H9 (cell line): ENCODE data around the gene AFDN. TPM values are rescaled to one million over a fixed set of nuclear protein-coding genes. Genes with fewer than 3 reads are reported as not detected.

Experiments used
- DNase-seq: peaks from one replicate; pipeline ENCODE4 v3.0.0-alpha.2; 2017
- H2AFZ ChIP-seq: one replicate; pipeline ENCODE4 v1.6.1; 2013; ENCODE audit warnings: mild to moderate bottlenecking, low read length, control low read depth, moderate library complexity
- H2AK5ac ChIP-seq: 2 replicates; pipeline ENCODE4 v1.6.1; 2013; ENCODE audit warnings: low read length, control low read depth, mixed read lengths; ENCODE audit not compliant: insufficient read length
- H2BK120ac ChIP-seq: one replicate; pipeline ENCODE4 v1.6.1; 2013; ENCODE audit warnings: low read depth, mild to moderate bottlenecking, low read length, control low read depth, inconsistent platforms; ENCODE audit not compliant: poor library complexity, severe bottlenecking
- H2BK12ac ChIP-seq: 2 replicates; pipeline ENCODE4 v1.6.1; 2013; ENCODE audit warnings: low read length, control low read depth, mixed read lengths, low read depth; ENCODE audit not compliant: insufficient read length
- H2BK15ac ChIP-seq: 2 replicates; pipeline ENCODE4 v1.6.1; 2013; ENCODE audit warnings: low read depth, low read length, control low read depth
- H2BK20ac ChIP-seq: one replicate; pipeline ENCODE4 v1.6.1; 2013; ENCODE audit warnings: low read depth, mild to moderate bottlenecking, low read length, control low read depth, inconsistent platforms; ENCODE audit not compliant: poor library complexity, severe bottlenecking
- H2BK5ac ChIP-seq: 2 replicates; pipeline ENCODE4 v1.6.1; 2013; ENCODE audit warnings: low read length, control low read depth, mixed read lengths; ENCODE audit not compliant: insufficient read length
- H3K14ac ChIP-seq: 2 replicates; pipeline ENCODE4 v1.6.1; 2013; ENCODE audit warnings: low read length, control low read depth; ENCODE audit not compliant: insufficient read depth
- H3K18ac ChIP-seq: 2 replicates; pipeline ENCODE4 v1.6.1; 2013; ENCODE audit warnings: low read depth, mild to moderate bottlenecking, mixed read lengths, low read length, control low read depth; ENCODE audit not compliant: insufficient read length
- H3K23ac ChIP-seq: 2 replicates; pipeline ENCODE4 v1.6.1; 2013; ENCODE audit warnings: low read length, control low read depth, mixed read lengths, low read depth; ENCODE audit not compliant: insufficient read length
- H3K23me2 ChIP-seq: 2 replicates; pipeline ENCODE4 v1.6.1; 2013; ENCODE audit warnings: low read depth, mild to moderate bottlenecking, mixed read lengths, low read length, control low read depth; ENCODE audit not compliant: insufficient read length, poor library complexity, severe bottlenecking
- H3K27ac ChIP-seq: 2 replicates; pipeline ENCODE4 v1.5.1; 2013; ENCODE audit warnings: low read length, control low read depth, mixed read lengths, low read depth; ENCODE audit not compliant: insufficient read length
- H3K27me3 ChIP-seq: 2 replicates; pipeline ENCODE4 v1.6.1; 2013; ENCODE audit warnings: low read length, control low read depth, inconsistent platforms; ENCODE audit not compliant: insufficient read depth
- H3K4ac ChIP-seq: 2 replicates; pipeline ENCODE4 v1.6.1; 2013; ENCODE audit warnings: low read depth, mild to moderate bottlenecking, control low read depth, inconsistent platforms, low read length, moderate library complexity
- H3K4me1 ChIP-seq: 2 replicates; pipeline ENCODE4 v1.6.1; 2013; ENCODE audit warnings: low read length, control low read depth, inconsistent platforms; ENCODE audit not compliant: insufficient read depth
- H3K4me2 ChIP-seq: 2 replicates; pipeline ENCODE4 v1.6.1; 2013; ENCODE audit warnings: low read length, control low read depth, mixed read lengths; ENCODE audit not compliant: insufficient read length, insufficient read depth
- H3K56ac ChIP-seq: 2 replicates; pipeline ENCODE4 v1.6.1; 2013; ENCODE audit warnings: low read depth, mild to moderate bottlenecking, mixed read lengths, low read length, control low read depth; ENCODE audit not compliant: insufficient read length
- H3K79me1 ChIP-seq: 2 replicates; pipeline ENCODE4 v1.6.1; 2013; ENCODE audit warnings: low read depth, mild to moderate bottlenecking, moderate library complexity, low read length, control low read depth, inconsistent platforms; ENCODE audit not compliant: insufficient read depth, poor library complexity, severe bottlenecking
- H3K79me2 ChIP-seq: 2 replicates; pipeline ENCODE4 v1.6.1; 2013; ENCODE audit warnings: low read length, control low read depth, inconsistent platforms; ENCODE audit not compliant: insufficient read depth
- H3K9ac ChIP-seq: 2 replicates; pipeline ENCODE4 v1.6.1; 2013; ENCODE audit warnings: low read length, control low read depth, mixed read lengths; ENCODE audit not compliant: insufficient read length; ENCODE audit errors: extremely low read depth
- H3K9me3 ChIP-seq: one replicate; pipeline ENCODE4 v1.6.1; 2013; ENCODE audit warnings: low read depth, low read length, inconsistent platforms; ENCODE audit not compliant: control insufficient read depth
- H3T11ph ChIP-seq: one replicate; pipeline ENCODE4 v1.6.1; 2013; ENCODE audit warnings: mild to moderate bottlenecking, low read length, control low read depth, inconsistent platforms
- H4K20me1 ChIP-seq: one replicate; pipeline ENCODE4 v1.6.1; 2013; ENCODE audit not compliant: control insufficient read depth, insufficient read length, insufficient read depth
- H4K5ac ChIP-seq: 2 replicates; pipeline ENCODE4 v1.6.1; 2013; ENCODE audit warnings: low read depth, mild to moderate bottlenecking, mixed read lengths, low read length, control low read depth; ENCODE audit not compliant: insufficient read length
- H4K8ac ChIP-seq: replicated peaks from 2 replicates; pipeline ENCODE4 v1.6.1; 2013; ENCODE audit warnings: low read length, control low read depth, mixed read lengths, low read depth; ENCODE audit not compliant: insufficient read length
- H4K91ac ChIP-seq: 2 replicates; pipeline ENCODE4 v1.6.1; 2013; ENCODE audit warnings: low read depth, mild to moderate bottlenecking, moderate library complexity, mixed read lengths, low read length, control low read depth; ENCODE audit not compliant: insufficient read length
- H3K27ac Mint-ChIP-seq, 3 experiments: 2 replicates in 2 of 3; 3 replicates in 1 of 3; pipeline ENCODE4 v1.8.0; 2020 to 2021; ENCODE audit warnings: mixed read lengths in 3 of 3, mild to moderate bottlenecking in 1 of 3, moderate library complexity in 1 of 3
- H3K27me3 Mint-ChIP-seq: 2 replicates; pipeline ENCODE4 v1.8.0; 2021; ENCODE audit warnings: low read depth, mild to moderate bottlenecking, moderate library complexity, mixed read lengths
- H3K36me3 Mint-ChIP-seq, 3 experiments: 2 replicates in 2 of 3; 3 replicates in 1 of 3; pipeline ENCODE4 v1.8.0; 2020 to 2021; ENCODE audit warnings: low read depth in 3 of 3, mixed read lengths in 3 of 3; ENCODE audit not compliant: insufficient read depth in 1 of 3
- H3K4me1 Mint-ChIP-seq, 2 experiments: 2 replicates each; pipeline ENCODE4 v1.8.0; 2020; ENCODE audit warnings: mixed read lengths in 2 of 2
- H3K4me3 Mint-ChIP-seq, 2 experiments: 2 replicates in 1 of 2; 3 replicates in 1 of 2; pipeline ENCODE4 v1.8.0; 2020 to 2021; ENCODE audit warnings: mild to moderate bottlenecking in 2 of 2, mixed read lengths in 2 of 2, moderate library complexity in 1 of 2
- H3K9me3 Mint-ChIP-seq, 2 experiments: 2 replicates in 1 of 2; 3 replicates in 1 of 2; pipeline ENCODE4 v1.8.0; 2020; ENCODE audit warnings: mild to moderate bottlenecking in 2 of 2, mixed read lengths in 2 of 2, moderate library complexity in 1 of 2
- WGBS: extraction: QIAGEN DNeasy Blood & Tissue Kit; methylation state at CpG from one replicate; pipeline ENCODE4 v1.1.7; 2013; ENCODE audit warnings: missing lambda C conversion rate, low lambda C conversion rate, mixed read lengths; ENCODE audit not compliant: insufficient read length; ENCODE audit errors: extremely low coverage; 5-methylcytosine and 5-hydroxymethylcytosine counted together
- total RNA-seq: library from RNA; stranded (reverse); gene quantifications from 2 replicates; pipeline ENCODE4 v1.2.1, GENCODE V29; 2021
- TF ChIP-seq, protein P1 (sequence below): fragments of 200-600 bp; sonication (generic); conservative IDR thresholded peaks from 3 replicates; pipeline ENCODE4 v1.8.0; 2021; ENCODE audit warnings: antibody characterized with exemption, mild to moderate bottlenecking

Gene AFDN
- total RNA-seq, 1 experiment from 2014 or later, result 157 TPM

DNA sequence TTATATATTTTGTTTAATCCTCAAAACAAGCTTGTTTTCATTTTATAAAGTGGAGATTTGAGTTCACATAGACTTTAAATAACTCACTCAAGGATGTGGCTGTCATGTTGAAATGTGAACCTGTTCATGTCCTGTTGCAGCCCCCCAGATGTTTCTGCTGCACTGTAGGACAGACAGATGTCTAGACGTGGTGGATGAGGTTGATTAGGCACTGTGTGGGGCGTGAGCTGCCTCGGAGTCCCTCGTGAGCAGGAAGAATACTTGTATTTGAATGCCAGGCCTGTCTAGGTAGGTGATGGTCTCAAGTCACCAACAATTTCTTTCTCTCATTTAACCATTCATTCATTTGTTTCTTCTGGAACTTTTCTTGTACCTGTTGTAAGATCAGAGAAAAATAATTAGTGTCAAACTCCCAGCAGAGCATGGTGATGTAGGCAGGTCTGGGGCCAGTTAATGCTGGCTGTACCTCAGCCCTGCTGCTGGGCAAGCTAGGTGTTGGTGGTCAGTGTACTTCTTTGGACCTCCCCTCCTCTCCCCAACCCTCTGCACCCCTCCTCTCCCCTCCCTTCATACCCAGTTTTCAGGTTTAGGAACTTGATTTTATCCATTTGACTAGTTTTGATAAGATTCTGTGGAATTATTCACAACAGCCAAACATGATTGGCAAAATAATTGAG, 34.0 kb downstream of the AFDN start:
- Histone ChIP-seq H3K14ac (no peak overlapping the region), H3T11ph (no peak overlapping the region), H2BK20ac (no peak overlapping the region), H3K56ac (no peak overlapping the region), H2AK5ac (no peak overlapping the region), H3K23me2 (no peaks in the 10 kb centered on the region), H4K8ac (no peak overlapping the region), H3K79me2 (peaks cover 43% of the 10 kb centered on the region), H3K27ac (peak overlapping the region; percentile 61), H3K4me1 (peaks cover 7% of the 10 kb centered on the region; the same call in 1 of the 2 replicates), H3K9ac (no peak overlapping the region), H2BK12ac (no peak overlapping the region), H3K4me2 (peak overlapping the region; percentile 38), H3K9me3 (no peaks in the 10 kb centered on the region), H3K27me3 (no peaks in the 10 kb centered on the region), H3K18ac (peak overlapping the region; percentile 44), H3K4ac (no peak overlapping the region), H4K5ac (no peak overlapping the region), H3K79me1 (peaks cover 3% of the 10 kb centered on the region), H2BK15ac (no peak overlapping the region; the same call in 1 of the 2 replicates), H3K23ac (no peak overlapping the region), H2AFZ (no peak overlapping the region), H2BK120ac (no peak overlapping the region), H4K91ac (no peak overlapping the region), H4K20me1 (no peaks in the 10 kb centered on the region), H2BK5ac (peak overlapping the region; percentile 74)
- TF ChIP-seq, protein P1, sequence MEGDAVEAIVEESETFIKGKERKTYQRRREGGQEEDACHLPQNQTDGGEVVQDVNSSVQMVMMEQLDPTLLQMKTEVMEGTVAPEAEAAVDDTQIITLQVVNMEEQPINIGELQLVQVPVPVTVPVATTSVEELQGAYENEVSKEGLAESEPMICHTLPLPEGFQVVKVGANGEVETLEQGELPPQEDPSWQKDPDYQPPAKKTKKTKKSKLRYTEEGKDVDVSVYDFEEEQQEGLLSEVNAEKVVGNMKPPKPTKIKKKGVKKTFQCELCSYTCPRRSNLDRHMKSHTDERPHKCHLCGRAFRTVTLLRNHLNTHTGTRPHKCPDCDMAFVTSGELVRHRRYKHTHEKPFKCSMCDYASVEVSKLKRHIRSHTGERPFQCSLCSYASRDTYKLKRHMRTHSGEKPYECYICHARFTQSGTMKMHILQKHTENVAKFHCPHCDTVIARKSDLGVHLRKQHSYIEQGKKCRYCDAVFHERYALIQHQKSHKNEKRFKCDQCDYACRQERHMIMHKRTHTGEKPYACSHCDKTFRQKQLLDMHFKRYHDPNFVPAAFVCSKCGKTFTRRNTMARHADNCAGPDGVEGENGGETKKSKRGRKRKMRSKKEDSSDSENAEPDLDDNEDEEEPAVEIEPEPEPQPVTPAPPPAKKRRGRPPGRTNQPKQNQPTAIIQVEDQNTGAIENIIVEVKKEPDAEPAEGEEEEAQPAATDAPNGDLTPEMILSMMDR, result no peak
- Mint-ChIP-seq H3K36me3 (peaks cover 0 to 9% (median 5%) of the 10 kb centered on the region in 3 experiments; a peak in 3 of 7 replicates), H3K4me1 (peaks cover 67 to 69% of the 10 kb centered on the region in 2 experiments), H3K27me3 (no peaks in the 10 kb centered on the region), H3K9me3 (no peaks in the 10 kb centered on the region), H3K4me3 (peak overlapping the region in 1 of 2 experiments; percentile 5; a peak in 1 of 5 replicates), H3K27ac (peak overlapping the region; percentile 88 to 96 (median 94))
- DNase-seq, result no peak
- WGBS, result no CpG with 5 or more reads among the region's 4 CpGs
